Peyer's patch (tissue), 4 donors: ENCODE measurements around the gene BDKRB2. TPM values are rescaled to one million over a fixed set of nuclear protein-coding genes. Genes with fewer than 3 reads are reported as not detected.

Experiments used
- DNase-seq, 3 donors: peaks; one replicate each; pipeline ENCODE4 v3.0.0-alpha.2; 2017 to 2019
- H3K27ac ChIP-seq, 4 donors: fragments of 200-600 bp; sonication (generic); one replicate each; pipeline ENCODE4 v1.5.1; 2016 to 2019
- H3K27me3 ChIP-seq, 2 donors: fragments of 200-600 bp; sonication (generic); one replicate each; pipeline ENCODE4 v1.5.1; 2019
- H3K36me3 ChIP-seq, 3 donors: fragments of 200-600 bp; sonication (generic); one replicate each; pipeline ENCODE4 v1.5.1; 2016 to 2019
- H3K4me1 ChIP-seq, 4 donors: fragments of 200-600 bp; sonication (generic); one replicate each; pipeline ENCODE4 v1.5.1; 2016 to 2019
- H3K4me3 ChIP-seq, 4 donors: fragments of 200-600 bp; sonication (generic); 1 replicate in 3 of 4; 2 replicates in 1 of 4; pipeline ENCODE4 v1.5.1; 2016 to 2019; ENCODE audit warnings: mild to moderate bottlenecking in 1 of 4
- H3K9me3 ChIP-seq, 4 donors: fragments of 200-600 bp; sonication (generic); one replicate each; pipeline ENCODE4 v1.5.1; 2016 to 2019; ENCODE audit warnings: mild to moderate bottlenecking in 1 of 4
- POLR2A ChIP-seq, 2 donors: fragments of 450-650 bp; IDR thresholded peaks; one replicate each; pipeline ENCODE4 v1.5.1; 2017; ENCODE audit warnings: antibody characterized with exemption in 2 of 2, mild to moderate bottlenecking in 2 of 2, moderate library complexity in 2 of 2
- total RNA-seq, 4 donors: library from RNA; depleted of rRNA; stranded (reverse); fragments of >200 nt; gene quantifications; one replicate each; pipeline ENCODE4 v1.1.0, GENCODE V29; 2016
- TF ChIP-seq, protein P1 (sequence below), 6 experiments: fragments of 450-650 bp in 4 of 6; fragments of 200-600 bp in 2 of 6; sonication (generic) in 1 of 6; IDR thresholded peaks; one replicate each; pipeline ENCODE4 v1.5.1; 2017 to 2019; ENCODE audit warnings: antibody characterized with exemption in 6 of 6, mild to moderate bottlenecking in 3 of 6, moderate library complexity in 1 of 6

The BDKRB2 gene
- total RNA-seq, 4 donors from 2014 or later: 12.4 to 18.9 (median 16.9) TPM

DNA sequence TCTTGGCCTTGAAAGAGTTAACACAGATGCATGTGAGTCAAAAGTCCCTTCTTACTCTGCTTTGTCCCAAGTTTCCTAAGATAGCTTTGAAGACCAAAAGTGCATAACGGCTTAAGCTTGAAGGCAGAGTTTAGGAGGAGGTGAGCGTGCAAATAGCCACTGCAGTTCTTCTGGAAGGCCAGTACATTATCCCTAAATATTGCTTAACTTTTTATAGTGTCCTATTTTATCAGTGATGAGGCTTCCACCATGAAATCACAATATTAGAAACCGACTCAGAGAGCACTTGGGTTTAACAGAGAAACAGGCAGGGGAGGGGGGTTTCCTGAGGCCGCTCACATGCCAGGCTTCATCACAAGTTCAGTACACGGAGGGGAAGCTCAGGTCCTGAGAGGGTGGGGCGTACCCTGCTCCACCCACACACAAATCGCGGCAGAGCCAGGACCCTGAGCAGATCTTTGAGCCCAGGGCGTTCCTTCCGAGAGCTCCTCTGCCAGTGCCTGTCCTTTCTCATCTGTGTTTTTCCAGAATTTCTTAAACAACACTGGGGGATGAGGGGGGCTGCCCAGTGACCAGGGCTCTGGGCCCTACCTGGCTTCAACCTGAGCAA is 26.8 kb upstream of the BDKRB2 start:
- H3K27me3 ChIP-seq: no peaks in the 10 kb centered on the region
- no peaks in the 10 kb centered on the region for H3K36me3 ChIP-seq
- no peak for DNase-seq
- peak overlapping the region in 1 of 4 donors; percentile 13 for H3K27ac ChIP-seq
- H3K4me3 ChIP-seq: no peak overlapping the region
- H3K4me1 ChIP-seq: peaks cover 0 to 16% (median 0%) of the 10 kb centered on the region in 4 donors
- no peak for TF ChIP-seq POLR2A (IDR thresholded peaks at IDR 0.05)
- TF ChIP-seq, protein P1, sequence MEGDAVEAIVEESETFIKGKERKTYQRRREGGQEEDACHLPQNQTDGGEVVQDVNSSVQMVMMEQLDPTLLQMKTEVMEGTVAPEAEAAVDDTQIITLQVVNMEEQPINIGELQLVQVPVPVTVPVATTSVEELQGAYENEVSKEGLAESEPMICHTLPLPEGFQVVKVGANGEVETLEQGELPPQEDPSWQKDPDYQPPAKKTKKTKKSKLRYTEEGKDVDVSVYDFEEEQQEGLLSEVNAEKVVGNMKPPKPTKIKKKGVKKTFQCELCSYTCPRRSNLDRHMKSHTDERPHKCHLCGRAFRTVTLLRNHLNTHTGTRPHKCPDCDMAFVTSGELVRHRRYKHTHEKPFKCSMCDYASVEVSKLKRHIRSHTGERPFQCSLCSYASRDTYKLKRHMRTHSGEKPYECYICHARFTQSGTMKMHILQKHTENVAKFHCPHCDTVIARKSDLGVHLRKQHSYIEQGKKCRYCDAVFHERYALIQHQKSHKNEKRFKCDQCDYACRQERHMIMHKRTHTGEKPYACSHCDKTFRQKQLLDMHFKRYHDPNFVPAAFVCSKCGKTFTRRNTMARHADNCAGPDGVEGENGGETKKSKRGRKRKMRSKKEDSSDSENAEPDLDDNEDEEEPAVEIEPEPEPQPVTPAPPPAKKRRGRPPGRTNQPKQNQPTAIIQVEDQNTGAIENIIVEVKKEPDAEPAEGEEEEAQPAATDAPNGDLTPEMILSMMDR (IDR thresholded peaks at IDR 0.05): no peak
- H3K9me3 ChIP-seq: no peaks in the 10 kb centered on the region

- peak overlapping the region in 1 of 4 donors; percentile 13 for H3K27ac ChIP-seq
- H3K36me3 ChIP-seq: no peaks in the 10 kb centered on the region
- TF ChIP-seq, protein P1 (IDR thresholded peaks at IDR 0.05): peak in 1 of 6 experiments; percentile 7
- TF ChIP-seq POLR2A (IDR thresholded peaks at IDR 0.05): no peak
These were observed 25.9 kb upstream of the BDKRB2 start for GRCh38 chr14:96178461-96179321.

GRCh38 chr14:96180043-96180874 is 24.4 kb upstream of the BDKRB2 start:
- Histone ChIP-seq H3K4me1 (peaks cover 0 to 16% (median 0%) of the 10 kb centered on the region in 4 donors), H3K27me3 (no peaks in the 10 kb centered on the region), H3K4me3 (no peak overlapping the region), H3K27ac (no peak overlapping the region), H3K9me3 (no peaks in the 10 kb centered on the region), H3K36me3 (no peaks in the 10 kb centered on the region)
- DNase-seq: no peak
- TF ChIP-seq, protein P1 (IDR thresholded peaks at IDR 0.05): no peak
- TF ChIP-seq POLR2A (IDR thresholded peaks at IDR 0.05): no peak

More at GRCh38 chr14:96178461-96179321, 25.9 kb upstream of the BDKRB2 start:
- Histone ChIP-seq H3K4me3 (no peak overlapping the region), H3K9me3 (no peaks in the 10 kb centered on the region), H3K4me1 (peaks cover 0 to 16% (median 0%) of the 10 kb centered on the region in 4 donors), H3K27me3 (no peaks in the 10 kb centered on the region)
- DNase-seq: no peak

GRCh38 chr14:96181186-96182056 is 23.2 kb upstream of the BDKRB2 start:
- no peak for TF ChIP-seq POLR2A (IDR thresholded peaks at IDR 0.05)
- H3K27me3 ChIP-seq: no peaks in the 10 kb centered on the region
- H3K4me3 ChIP-seq: no peak overlapping the region
- no peak for DNase-seq
- H3K27ac ChIP-seq: peak overlapping the region in 1 of 4 donors; percentile 13
- no peaks in the 10 kb centered on the region for H3K9me3 ChIP-seq
- H3K4me1 ChIP-seq: peaks cover 0 to 16% (median 0%) of the 10 kb centered on the region in 4 donors
- H3K36me3 ChIP-seq: no peaks in the 10 kb centered on the region

- Histone ChIP-seq H3K4me1 (peaks cover 0 to 8% (median 0%) of the 10 kb centered on the region in 4 donors), H3K4me3 (no peak overlapping the region), H3K27me3 (no peaks in the 10 kb centered on the region), H3K36me3 (no peaks in the 10 kb centered on the region), H3K27ac (no peak overlapping the region), H3K9me3 (no peaks in the 10 kb centered on the region)
- TF ChIP-seq, protein P1 (IDR thresholded peaks at IDR 0.05): no peak
- no peak for TF ChIP-seq POLR2A (IDR thresholded peaks at IDR 0.05)
- DNase-seq: no peak
These were observed 22.1 kb upstream of the BDKRB2 start for GRCh38 chr14:96182546-96182945.
